ENCODE results near the gene CCDC71.

Gene CCDC71

GRCh38 chr3:49131040-49131439 lies 35.1 kb downstream of the CCDC71 start:
- DNase-seq (ENCODE audit: low spot score): no peak

- DNase-seq (ENCODE audit: low spot score): no peak
Measured at GRCh38 chr3:49124991-49125670, 41.0 kb downstream of the CCDC71 start.

GRCh38 chr3:49124203-49124602 lies 41.9 kb downstream of the CCDC71 start:
- no peak for DNase-seq (ENCODE audit: low spot score)

- DNase-seq (ENCODE audit: low spot score): no peak
Measured at GRCh38 chr3:49123687-49124086, 42.4 kb downstream of the CCDC71 start.

GRCh38 chr3:49122886-49123545 lies 43.1 kb downstream of the CCDC71 start:
- DNase-seq (ENCODE audit: low spot score): no peak

GRCh38 chr3:49122451-49122850 lies 43.7 kb downstream of the CCDC71 start:
- DNase-seq (ENCODE audit: low spot score): no peak

- no peak for DNase-seq (ENCODE audit: low spot score)
Measured at GRCh38 chr3:49122022-49122421, 44.1 kb downstream of the CCDC71 start.

- no peak for DNase-seq (ENCODE audit: low spot score)
Measured at GRCh38 chr3:49121132-49121736, 44.9 kb downstream of the CCDC71 start.

- peak; percentile 93 for DNase-seq (ENCODE audit: low spot score)
Measured at GRCh38 chr3:49120438-49121131, 45.5 kb downstream of the CCDC71 start, which contains the start of gene USP19. TSS of gene USP19 (minus strand) at chr3:49120823. CDS start at chr3:49119145, 1,678 bp downstream.

- DNase-seq (ENCODE audit: low spot score): no peak
Measured at GRCh38 chr3:49120096-49120437, 46.1 kb downstream of the CCDC71 start.

- DNase-seq (ENCODE audit: low spot score): no peak
Measured at GRCh38 chr3:49119439-49119838, 46.7 kb downstream of the CCDC71 start.

- DNase-seq (ENCODE audit: low spot score): no peak
Measured at GRCh38 chr3:49119036-49119435, 47.1 kb downstream of the CCDC71 start.
